Naive thymus-derived CD4-positive, alpha-beta T cell (primary cell): Measurements from ENCODE around the gene RASAL2. TPM values are rescaled to one million over a fixed set of nuclear protein-coding genes. Genes with fewer than 3 reads are reported as not detected.
"Not testable (repeated sequence)": the region's sequence is repeated elsewhere in the genome, so short reads cannot be mapped to it uniquely, and the experiment has no call there.

Experiments
- ATAC-seq: fragments of 150-1000 bp; cut with Tn5 transposase; 2 replicates; pipeline ENCODE4 v1.10.0; 2021; ENCODE audit warnings: mild to moderate bottlenecking, moderate library complexity
- CTCF ChIA-PET: fragments of 350-600 bp; sonication (Branson Sonifier 250); formaldehyde crosslinking; loops from one replicate; lab custom pipeline; 2021; ENCODE audit warnings: antibody characterized with exemption; lab: Charles Lee
- POLR2A ChIA-PET: fragments of 350-600 bp; sonication (Branson Sonifier 250); formaldehyde crosslinking; loops from one replicate; lab custom pipeline; 2021; ENCODE audit warnings: antibody characterized with exemption, inconsistent platforms; lab: Charles Lee
- DNase-seq, 9 donors: peaks; one replicate each; pipeline versions ENCODE4 v3.0.0 to v3.0.0-alpha.2; 2020 to 2022; ENCODE audit warnings: mixed read lengths in 1 of 9
- H3K27ac ChIP-seq: one replicate; pipeline ENCODE4 v1.7.0; 2013; ENCODE audit warnings: mild to moderate bottlenecking, low read depth, low read length, moderate library complexity
- H3K27me3 ChIP-seq, 2 donors: one replicate each; pipeline ENCODE4 v1.7.0; 2013; ENCODE audit warnings: low read length in 2 of 2, mild to moderate bottlenecking in 2 of 2, moderate library complexity in 2 of 2; ENCODE audit not compliant: control insufficient read depth in 2 of 2, insufficient read depth in 2 of 2
- H3K36me3 ChIP-seq, 3 experiments: 1 replicate in 2 of 3; 2 replicates in 1 of 3; pipeline ENCODE4 v1.7.0; 2013; ENCODE audit warnings: low read length in 3 of 3, mild to moderate bottlenecking in 3 of 3, moderate library complexity in 1 of 3; ENCODE audit not compliant: insufficient read depth in 3 of 3, control insufficient read depth in 2 of 3
- H3K4me1 ChIP-seq, 2 donors: one replicate each; pipeline ENCODE4 v1.7.0; 2013; ENCODE audit warnings: low read length in 2 of 2, mild to moderate bottlenecking in 2 of 2, moderate library complexity in 1 of 2; ENCODE audit not compliant: control insufficient read depth in 2 of 2, insufficient read depth in 2 of 2
- H3K4me3 ChIP-seq: 2 replicates; pipeline ENCODE4 v1.7.0; 2013; ENCODE audit warnings: mild to moderate bottlenecking, low read length
- H3K9me3 ChIP-seq, 3 experiments: 1 replicate in 2 of 3; 2 replicates in 1 of 3; pipeline ENCODE4 v1.7.0; 2013; ENCODE audit warnings: low read length in 3 of 3; ENCODE audit not compliant: control insufficient read depth in 2 of 3
- H3K27ac Mint-ChIP-seq, 9 donors: one replicate each; pipeline ENCODE4 v1.8.0; 2020 to 2022; ENCODE audit warnings: mixed read lengths in 9 of 9, mild to moderate bottlenecking in 8 of 9, moderate library complexity in 5 of 9, inconsistent platforms in 2 of 9
- H3K27me3 Mint-ChIP-seq, 5 donors: one replicate each; pipeline ENCODE4 v1.8.0; 2021 to 2022; ENCODE audit warnings: mixed read lengths in 5 of 5, mild to moderate bottlenecking in 1 of 5
- H3K36me3 Mint-ChIP-seq, 5 donors: one replicate each; pipeline ENCODE4 v1.8.0; 2020 to 2022; ENCODE audit warnings: mixed read lengths in 5 of 5, mild to moderate bottlenecking in 3 of 5, inconsistent platforms in 1 of 5
- H3K4me1 Mint-ChIP-seq, 7 donors: one replicate each; pipeline ENCODE4 v1.8.0; 2020 to 2022; ENCODE audit warnings: mixed read lengths in 7 of 7, mild to moderate bottlenecking in 3 of 7, inconsistent platforms in 1 of 7
- H3K4me3 Mint-ChIP-seq, 10 donors: one replicate each; pipeline ENCODE4 v1.8.0; 2020 to 2022; ENCODE audit warnings: mild to moderate bottlenecking in 10 of 10, mixed read lengths in 10 of 10, moderate library complexity in 6 of 10, inconsistent platforms in 2 of 10
- H3K9me3 Mint-ChIP-seq, 11 donors: one replicate each; pipeline ENCODE4 v1.8.0; 2020 to 2022; ENCODE audit warnings: mixed read lengths in 11 of 11, mild to moderate bottlenecking in 4 of 11, inconsistent platforms in 1 of 11, moderate library complexity in 1 of 11
- intact Hi-C, 2 donors: fragments of 100-400 bp; cut with micrococcal nuclease; formaldehyde crosslinking; loops; one replicate each; pipeline ENCODE4 v1.15.1; 2023
- polyA plus RNA-seq, 2 donors: library from polyadenylated mRNA; unstranded; fragments of 300-500 nt; fragmentation: Illumina TruSeq; gene quantifications; one replicate each; pipeline ENCODE4 v1.2.3, GENCODE V29; 2021
- total RNA-seq, 6 experiments: library from RNA in 5 of 6; stranded (reverse) in 5 of 6; gene quantifications; 1 replicate in 5 of 6; 2 replicates in 1 of 6; pipeline ENCODE4 v1.2.3 and lab custom pipeline; 2021 to 2026

The RASAL2 gene
- total and polyA plus RNA-seq, 7 experiments from 2014 or later: 0.11 to 0.69 (median 0.15) TPM; not detected in 3

GRCh38 chr1:178390280-178390679 is 296.4 kb downstream of the RASAL2 start:
- H3K36me3 ChIP-seq, POLR2A ChIA-PET, DNase-seq, H3K27me3 ChIP-seq, H3K27me3 Mint-ChIP-seq, H3K4me1 ChIP-seq, intact Hi-C loops, H3K27ac ChIP-seq, H3K4me3 Mint-ChIP-seq, H3K4me3 ChIP-seq, ATAC-seq, H3K27ac Mint-ChIP-seq, H3K9me3 ChIP-seq, H3K9me3 Mint-ChIP-seq, H3K4me1 Mint-ChIP-seq, CTCF ChIA-PET, H3K36me3 Mint-ChIP-seq: not testable (repeated sequence)

GRCh38 chr1:178393370-178393769 is 299.5 kb downstream of the RASAL2 start:
- H3K36me3 Mint-ChIP-seq: no peaks in the 10 kb centered on the region
- POLR2A ChIA-PET: no interaction called here
- no peaks in the 10 kb centered on the region for H3K4me1 Mint-ChIP-seq
- no peaks in the 10 kb centered on the region for H3K27me3 ChIP-seq
- no peaks in the 10 kb centered on the region for H3K4me1 ChIP-seq
- ATAC-seq (no peak), DNase-seq (no peak)
- CTCF ChIA-PET: no interaction called here
- peaks cover 0 to 5% (median 3%) of the 10 kb centered on the region in 5 donors for H3K27me3 Mint-ChIP-seq
- no peak overlapping the region for H3K4me3 Mint-ChIP-seq
- no peak overlapping the region for H3K27ac ChIP-seq
- H3K4me3 ChIP-seq: no peak overlapping the region
- no peaks in the 10 kb centered on the region for H3K9me3 ChIP-seq
- intact Hi-C loops: no loop called here
- H3K27ac Mint-ChIP-seq: no peak overlapping the region
- H3K9me3 Mint-ChIP-seq: peaks cover 0 to 1% (median 0%) of the 10 kb centered on the region in 11 donors
- no peaks in the 10 kb centered on the region for H3K36me3 ChIP-seq

GRCh38 chr1:178396789-178397188 is 302.9 kb downstream of the RASAL2 start:
- Mint-ChIP-seq H3K27ac (no peak overlapping the region), H3K9me3 (peaks cover 0 to 1% (median 0%) of the 10 kb centered on the region in 11 donors), H3K4me1 (no peaks in the 10 kb centered on the region), H3K4me3 (no peak overlapping the region), H3K27me3 (peaks cover 0 to 5% (median 0%) of the 10 kb centered on the region in 5 donors), H3K36me3 (no peaks in the 10 kb centered on the region)
- intact Hi-C loops: no loop called here
- no peaks in the 10 kb centered on the region for H3K36me3 ChIP-seq
- no peak overlapping the region for H3K4me3 ChIP-seq
- no peak overlapping the region for H3K27ac ChIP-seq
- H3K9me3 ChIP-seq: no peaks in the 10 kb centered on the region
- no peaks in the 10 kb centered on the region for H3K4me1 ChIP-seq
- ATAC-seq (no peak), DNase-seq (no peak)
- H3K27me3 ChIP-seq: no peaks in the 10 kb centered on the region
- POLR2A ChIA-PET: no interaction called here
- CTCF ChIA-PET: no interaction called here

- no peaks in the 10 kb centered on the region for H3K36me3 ChIP-seq
- H3K27me3 Mint-ChIP-seq: peaks cover 0 to 5% (median 0%) of the 10 kb centered on the region in 5 donors
- H3K9me3 Mint-ChIP-seq: peaks cover 0 to 1% (median 0%) of the 10 kb centered on the region in 11 donors
- H3K4me1 Mint-ChIP-seq: no peaks in the 10 kb centered on the region
- H3K27ac ChIP-seq: no peak overlapping the region
- no peak for DNase-seq
- H3K27ac Mint-ChIP-seq: no peak overlapping the region
- H3K4me1 ChIP-seq: no peaks in the 10 kb centered on the region
- CTCF ChIA-PET: no interaction called here
- no peaks in the 10 kb centered on the region for H3K36me3 Mint-ChIP-seq
- H3K9me3 ChIP-seq: no peaks in the 10 kb centered on the region
- H3K4me3 Mint-ChIP-seq: no peak overlapping the region
- H3K27me3 ChIP-seq: no peaks in the 10 kb centered on the region
- ATAC-seq: no peak
- POLR2A ChIA-PET: no interaction called here
- H3K4me3 ChIP-seq: no peak overlapping the region
- intact Hi-C loops: no loop called here
These were observed 303.8 kb downstream of the RASAL2 start for GRCh38 chr1:178397678-178398077.

- H3K27ac ChIP-seq: no peak overlapping the region
- POLR2A ChIA-PET: no interaction called here
- no peaks in the 10 kb centered on the region for H3K4me1 Mint-ChIP-seq
- ATAC-seq: no peak
- no peak overlapping the region for H3K27ac Mint-ChIP-seq
- CTCF ChIA-PET: no interaction called here
- H3K27me3 Mint-ChIP-seq: no peaks in the 10 kb centered on the region
- no peaks in the 10 kb centered on the region for H3K4me1 ChIP-seq
- H3K9me3 Mint-ChIP-seq: peaks cover 0 to 4% (median 0%) of the 10 kb centered on the region in 11 donors
- no peak for DNase-seq
- no peaks in the 10 kb centered on the region for H3K9me3 ChIP-seq
- no peak overlapping the region for H3K4me3 ChIP-seq
- no peaks in the 10 kb centered on the region for H3K27me3 ChIP-seq
- intact Hi-C loops: no loop called here
- H3K4me3 Mint-ChIP-seq: no peak overlapping the region
- H3K36me3 Mint-ChIP-seq: no peaks in the 10 kb centered on the region
- no peaks in the 10 kb centered on the region for H3K36me3 ChIP-seq
These were observed 305.3 kb downstream of the RASAL2 start for GRCh38 chr1:178399177-178399728.

- no peak for ATAC-seq
- no peaks in the 10 kb centered on the region for H3K4me1 ChIP-seq
- CTCF ChIA-PET: no interaction called here
- Mint-ChIP-seq H3K27ac (no peak overlapping the region), H3K27me3 (peaks cover 0 to 21% (median 13%) of the 10 kb centered on the region in 5 donors), H3K4me1 (no peaks in the 10 kb centered on the region), H3K9me3 (peaks cover 0 to 5% (median 0%) of the 10 kb centered on the region in 11 donors), H3K4me3 (no peak overlapping the region), H3K36me3 (peaks cover 0 to 3% (median 0%) of the 10 kb centered on the region in 5 donors)
- DNase-seq: no peak
- no peak overlapping the region for H3K27ac ChIP-seq
- H3K36me3 ChIP-seq: no peaks in the 10 kb centered on the region
- no peak overlapping the region for H3K4me3 ChIP-seq
- POLR2A ChIA-PET: no interaction called here
- no peaks in the 10 kb centered on the region for H3K9me3 ChIP-seq
- H3K27me3 ChIP-seq: peaks cover 0 to 4% of the 10 kb centered on the region in 2 donors
- intact Hi-C loops: no loop called here
These were observed 311.2 kb downstream of the RASAL2 start for GRCh38 chr1:178405137-178405536.

GRCh38 chr1:178407215-178407614 is 313.3 kb downstream of the RASAL2 start:
- POLR2A ChIA-PET: no interaction called here
- Histone ChIP-seq H3K27ac (no peak overlapping the region), H3K9me3 (no peaks in the 10 kb centered on the region), H3K4me3 (no peak overlapping the region), H3K36me3 (no peaks in the 10 kb centered on the region), H3K27me3 (peaks cover 0 to 4% of the 10 kb centered on the region in 2 donors), H3K4me1 (no peaks in the 10 kb centered on the region)
- ATAC-seq (no peak), DNase-seq (no peak)
- no peak overlapping the region for H3K27ac Mint-ChIP-seq
- H3K36me3 Mint-ChIP-seq: peaks cover 0 to 3% (median 0%) of the 10 kb centered on the region in 5 donors
- H3K4me3 Mint-ChIP-seq: no peak overlapping the region
- peaks cover 0 to 30% (median 15%) of the 10 kb centered on the region in 5 donors for H3K27me3 Mint-ChIP-seq
- intact Hi-C loops: no loop called here
- no peaks in the 10 kb centered on the region for H3K4me1 Mint-ChIP-seq
- CTCF ChIA-PET: no interaction called here
- H3K9me3 Mint-ChIP-seq: peaks cover 0 to 7% (median 2%) of the 10 kb centered on the region in 11 donors
